H9 (cell line): Measurements from ENCODE around the gene CHSY1. TPM values are rescaled to one million over a fixed set of nuclear protein-coding genes. Genes with fewer than 3 reads are reported as not detected.

Experiments
- DNase-seq: peaks from one replicate; pipeline ENCODE4 v3.0.0-alpha.2; 2017
- H2AFZ ChIP-seq: one replicate; pipeline ENCODE4 v1.6.1; 2013; ENCODE audit warnings: mild to moderate bottlenecking, low read length, control low read depth, moderate library complexity
- H2AK5ac ChIP-seq: 2 replicates; pipeline ENCODE4 v1.6.1; 2013; ENCODE audit warnings: low read length, control low read depth, mixed read lengths; ENCODE audit not compliant: insufficient read length
- H2BK120ac ChIP-seq: one replicate; pipeline ENCODE4 v1.6.1; 2013; ENCODE audit warnings: low read depth, mild to moderate bottlenecking, low read length, control low read depth, inconsistent platforms; ENCODE audit not compliant: poor library complexity, severe bottlenecking
- H2BK12ac ChIP-seq: 2 replicates; pipeline ENCODE4 v1.6.1; 2013; ENCODE audit warnings: low read length, control low read depth, mixed read lengths, low read depth; ENCODE audit not compliant: insufficient read length
- H2BK15ac ChIP-seq: 2 replicates; pipeline ENCODE4 v1.6.1; 2013; ENCODE audit warnings: low read depth, low read length, control low read depth
- H2BK20ac ChIP-seq: one replicate; pipeline ENCODE4 v1.6.1; 2013; ENCODE audit warnings: low read depth, mild to moderate bottlenecking, low read length, control low read depth, inconsistent platforms; ENCODE audit not compliant: poor library complexity, severe bottlenecking
- H2BK5ac ChIP-seq: 2 replicates; pipeline ENCODE4 v1.6.1; 2013; ENCODE audit warnings: low read length, control low read depth, mixed read lengths; ENCODE audit not compliant: insufficient read length
- H3K14ac ChIP-seq: 2 replicates; pipeline ENCODE4 v1.6.1; 2013; ENCODE audit warnings: low read length, control low read depth; ENCODE audit not compliant: insufficient read depth
- H3K18ac ChIP-seq: 2 replicates; pipeline ENCODE4 v1.6.1; 2013; ENCODE audit warnings: low read depth, mild to moderate bottlenecking, mixed read lengths, low read length, control low read depth; ENCODE audit not compliant: insufficient read length
- H3K23ac ChIP-seq: 2 replicates; pipeline ENCODE4 v1.6.1; 2013; ENCODE audit warnings: low read length, control low read depth, mixed read lengths, low read depth; ENCODE audit not compliant: insufficient read length
- H3K23me2 ChIP-seq: 2 replicates; pipeline ENCODE4 v1.6.1; 2013; ENCODE audit warnings: low read depth, mild to moderate bottlenecking, mixed read lengths, low read length, control low read depth; ENCODE audit not compliant: insufficient read length, poor library complexity, severe bottlenecking
- H3K27ac ChIP-seq: 2 replicates; pipeline ENCODE4 v1.5.1; 2013; ENCODE audit warnings: low read length, control low read depth, mixed read lengths, low read depth; ENCODE audit not compliant: insufficient read length
- H3K27me3 ChIP-seq: 2 replicates; pipeline ENCODE4 v1.6.1; 2013; ENCODE audit warnings: low read length, control low read depth, inconsistent platforms; ENCODE audit not compliant: insufficient read depth
- H3K4ac ChIP-seq: 2 replicates; pipeline ENCODE4 v1.6.1; 2013; ENCODE audit warnings: low read depth, mild to moderate bottlenecking, control low read depth, inconsistent platforms, low read length, moderate library complexity
- H3K4me1 ChIP-seq: 2 replicates; pipeline ENCODE4 v1.6.1; 2013; ENCODE audit warnings: low read length, control low read depth, inconsistent platforms; ENCODE audit not compliant: insufficient read depth
- H3K4me2 ChIP-seq: 2 replicates; pipeline ENCODE4 v1.6.1; 2013; ENCODE audit warnings: low read length, control low read depth, mixed read lengths; ENCODE audit not compliant: insufficient read length, insufficient read depth
- H3K56ac ChIP-seq: 2 replicates; pipeline ENCODE4 v1.6.1; 2013; ENCODE audit warnings: low read depth, mild to moderate bottlenecking, mixed read lengths, low read length, control low read depth; ENCODE audit not compliant: insufficient read length
- H3K79me1 ChIP-seq: 2 replicates; pipeline ENCODE4 v1.6.1; 2013; ENCODE audit warnings: low read depth, mild to moderate bottlenecking, moderate library complexity, low read length, control low read depth, inconsistent platforms; ENCODE audit not compliant: insufficient read depth, poor library complexity, severe bottlenecking
- H3K79me2 ChIP-seq: 2 replicates; pipeline ENCODE4 v1.6.1; 2013; ENCODE audit warnings: low read length, control low read depth, inconsistent platforms; ENCODE audit not compliant: insufficient read depth
- H3K9ac ChIP-seq: 2 replicates; pipeline ENCODE4 v1.6.1; 2013; ENCODE audit warnings: low read length, control low read depth, mixed read lengths; ENCODE audit not compliant: insufficient read length; ENCODE audit errors: extremely low read depth
- H3K9me3 ChIP-seq: one replicate; pipeline ENCODE4 v1.6.1; 2013; ENCODE audit warnings: low read depth, low read length, inconsistent platforms; ENCODE audit not compliant: control insufficient read depth
- H3T11ph ChIP-seq: one replicate; pipeline ENCODE4 v1.6.1; 2013; ENCODE audit warnings: mild to moderate bottlenecking, low read length, control low read depth, inconsistent platforms
- H4K20me1 ChIP-seq: one replicate; pipeline ENCODE4 v1.6.1; 2013; ENCODE audit not compliant: control insufficient read depth, insufficient read length, insufficient read depth
- H4K5ac ChIP-seq: 2 replicates; pipeline ENCODE4 v1.6.1; 2013; ENCODE audit warnings: low read depth, mild to moderate bottlenecking, mixed read lengths, low read length, control low read depth; ENCODE audit not compliant: insufficient read length
- H4K8ac ChIP-seq: replicated peaks from 2 replicates; pipeline ENCODE4 v1.6.1; 2013; ENCODE audit warnings: low read length, control low read depth, mixed read lengths, low read depth; ENCODE audit not compliant: insufficient read length
- H4K91ac ChIP-seq: 2 replicates; pipeline ENCODE4 v1.6.1; 2013; ENCODE audit warnings: low read depth, mild to moderate bottlenecking, moderate library complexity, mixed read lengths, low read length, control low read depth; ENCODE audit not compliant: insufficient read length
- H3K27ac Mint-ChIP-seq, 3 experiments: 2 replicates in 2 of 3; 3 replicates in 1 of 3; pipeline ENCODE4 v1.8.0; 2020 to 2021; ENCODE audit warnings: mixed read lengths in 3 of 3, mild to moderate bottlenecking in 1 of 3, moderate library complexity in 1 of 3
- H3K27me3 Mint-ChIP-seq: 2 replicates; pipeline ENCODE4 v1.8.0; 2021; ENCODE audit warnings: low read depth, mild to moderate bottlenecking, moderate library complexity, mixed read lengths
- H3K36me3 Mint-ChIP-seq, 3 experiments: 2 replicates in 2 of 3; 3 replicates in 1 of 3; pipeline ENCODE4 v1.8.0; 2020 to 2021; ENCODE audit warnings: low read depth in 3 of 3, mixed read lengths in 3 of 3; ENCODE audit not compliant: insufficient read depth in 1 of 3
- H3K4me1 Mint-ChIP-seq, 2 experiments: 2 replicates each; pipeline ENCODE4 v1.8.0; 2020; ENCODE audit warnings: mixed read lengths in 2 of 2
- H3K4me3 Mint-ChIP-seq, 2 experiments: 2 replicates in 1 of 2; 3 replicates in 1 of 2; pipeline ENCODE4 v1.8.0; 2020 to 2021; ENCODE audit warnings: mild to moderate bottlenecking in 2 of 2, mixed read lengths in 2 of 2, moderate library complexity in 1 of 2
- H3K9me3 Mint-ChIP-seq, 2 experiments: 2 replicates in 1 of 2; 3 replicates in 1 of 2; pipeline ENCODE4 v1.8.0; 2020; ENCODE audit warnings: mild to moderate bottlenecking in 2 of 2, mixed read lengths in 2 of 2, moderate library complexity in 1 of 2
- WGBS: extraction: QIAGEN DNeasy Blood & Tissue Kit; methylation state at CpG from one replicate; pipeline ENCODE4 v1.1.7; 2013; ENCODE audit warnings: missing lambda C conversion rate, low lambda C conversion rate, mixed read lengths; ENCODE audit not compliant: insufficient read length; ENCODE audit errors: extremely low coverage; 5-methylcytosine and 5-hydroxymethylcytosine counted together
- total RNA-seq: library from RNA; stranded (reverse); gene quantifications from 2 replicates; pipeline ENCODE4 v1.2.1, GENCODE V29; 2021
- TF ChIP-seq, protein P1 (sequence below): fragments of 200-600 bp; sonication (generic); conservative IDR thresholded peaks from 3 replicates; pipeline ENCODE4 v1.8.0; 2021; ENCODE audit warnings: antibody characterized with exemption, mild to moderate bottlenecking

Gene CHSY1
- total RNA-seq, 1 experiment from 2014 or later: 68.3 TPM

DNA sequence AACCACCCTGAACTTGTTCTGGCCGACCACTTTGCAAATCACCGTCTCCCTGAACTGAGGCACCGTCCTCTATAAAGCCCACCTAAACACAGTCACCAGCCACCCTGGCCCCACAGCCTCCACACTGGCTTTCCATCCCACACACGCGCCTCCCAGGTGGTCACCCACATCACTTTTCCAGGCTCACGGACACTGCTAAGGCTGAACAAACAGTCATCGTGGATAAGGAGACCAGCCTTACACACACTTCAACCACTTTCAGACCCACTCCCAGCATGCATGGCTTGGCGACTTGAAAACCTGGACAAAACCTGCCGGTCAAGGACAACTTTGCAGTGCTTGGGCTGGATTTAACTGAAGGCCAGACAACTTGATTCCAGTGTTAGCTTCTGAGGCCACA, 8.4 kb downstream of the CHSY1 start:
- Histone ChIP-seq H2BK12ac (no peak overlapping the region), H3K23me2 (no peaks in the 10 kb centered on the region), H4K20me1 (peaks cover 5% of the 10 kb centered on the region), H3K56ac (no peak overlapping the region), H3K4me2 (no peak overlapping the region), H2BK5ac (no peak overlapping the region), H2AFZ (no peak overlapping the region), H3K9me3 (no peaks in the 10 kb centered on the region), H3T11ph (no peak overlapping the region), H2BK20ac (no peak overlapping the region), H3K79me2 (peaks cover 80% of the 10 kb centered on the region), H4K8ac (no peak overlapping the region), H3K9ac (no peak overlapping the region), H3K4ac (no peak overlapping the region), H3K14ac (no peak overlapping the region), H2BK15ac (no peak overlapping the region), H4K91ac (no peak overlapping the region), H3K27ac (no peak overlapping the region), H2BK120ac (no peak overlapping the region), H3K27me3 (no peaks in the 10 kb centered on the region), H3K18ac (no peak overlapping the region), H3K23ac (no peak overlapping the region), H4K5ac (no peak overlapping the region), H3K79me1 (peaks cover 6% of the 10 kb centered on the region), H3K4me1 (peaks cover 11% of the 10 kb centered on the region), H2AK5ac (no peak overlapping the region)
- Mint-ChIP-seq H3K4me1 (peaks cover 58 to 74% of the 10 kb centered on the region in 2 experiments), H3K9me3 (no peaks in the 10 kb centered on the region), H3K27me3 (no peaks in the 10 kb centered on the region), H3K36me3 (peaks cover 0 to 10% (median 4%) of the 10 kb centered on the region in 3 experiments; a peak in 4 of 7 replicates), H3K4me3 (no peak overlapping the region), H3K27ac (peak overlapping the region; percentile 10 to 72 (median 24); a peak in 4 of 7 replicates)
- no CpG with 5 or more reads among the region's 9 CpGs for WGBS
- no peak for DNase-seq
- TF ChIP-seq, protein P1, sequence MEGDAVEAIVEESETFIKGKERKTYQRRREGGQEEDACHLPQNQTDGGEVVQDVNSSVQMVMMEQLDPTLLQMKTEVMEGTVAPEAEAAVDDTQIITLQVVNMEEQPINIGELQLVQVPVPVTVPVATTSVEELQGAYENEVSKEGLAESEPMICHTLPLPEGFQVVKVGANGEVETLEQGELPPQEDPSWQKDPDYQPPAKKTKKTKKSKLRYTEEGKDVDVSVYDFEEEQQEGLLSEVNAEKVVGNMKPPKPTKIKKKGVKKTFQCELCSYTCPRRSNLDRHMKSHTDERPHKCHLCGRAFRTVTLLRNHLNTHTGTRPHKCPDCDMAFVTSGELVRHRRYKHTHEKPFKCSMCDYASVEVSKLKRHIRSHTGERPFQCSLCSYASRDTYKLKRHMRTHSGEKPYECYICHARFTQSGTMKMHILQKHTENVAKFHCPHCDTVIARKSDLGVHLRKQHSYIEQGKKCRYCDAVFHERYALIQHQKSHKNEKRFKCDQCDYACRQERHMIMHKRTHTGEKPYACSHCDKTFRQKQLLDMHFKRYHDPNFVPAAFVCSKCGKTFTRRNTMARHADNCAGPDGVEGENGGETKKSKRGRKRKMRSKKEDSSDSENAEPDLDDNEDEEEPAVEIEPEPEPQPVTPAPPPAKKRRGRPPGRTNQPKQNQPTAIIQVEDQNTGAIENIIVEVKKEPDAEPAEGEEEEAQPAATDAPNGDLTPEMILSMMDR: no peak
